Measurements from ENCODE around the gene PRKAG2. TPM values are rescaled to one million over a fixed set of nuclear protein-coding genes. Genes with fewer than 3 reads are reported as not detected.

PRKAG2 gene
- total RNA-seq, 1 donor from 2014 or later: 35.4 TPM

GRCh38 chr7:151742713-151743480, 134.0 kb downstream of the PRKAG2 start:
- no peak for DNase-seq
- ATAC-seq: no peak
- H3K27ac ChIP-seq: no peak overlapping the region

GRCh38 chr7:151741585-151741984, 135.3 kb downstream of the PRKAG2 start:
- Histone ChIP-seq H3K4me1 (peaks cover 43% of the 10 kb centered on the region), H3K27ac (no peak overlapping the region), H3K36me3 (no peaks in the 10 kb centered on the region), H3K27me3 (ENCODE audit: low read depth) (no peaks in the 10 kb centered on the region), H3K9me3 (no peaks in the 10 kb centered on the region), H3K4me3 (no peak overlapping the region)
- ATAC-seq: no peak
- no peak for TF ChIP-seq CTCF (IDR thresholded peaks at IDR 0.05)
- DNase-seq: no peak
- intact Hi-C loops (cut with DNase I): no loop called here

More at GRCh38 chr7:151742713-151743480, 134.0 kb downstream of the PRKAG2 start:
- intact Hi-C loops (cut with DNase I): no loop called here
- H3K27me3 ChIP-seq (ENCODE audit: low read depth): no peaks in the 10 kb centered on the region
- peaks cover 38% of the 10 kb centered on the region for H3K4me1 ChIP-seq
- no peaks in the 10 kb centered on the region for H3K9me3 ChIP-seq
- no peak overlapping the region for H3K4me3 ChIP-seq
- TF ChIP-seq CTCF (IDR thresholded peaks at IDR 0.05): no peak
- no peaks in the 10 kb centered on the region for H3K36me3 ChIP-seq

- ATAC-seq (no peak), DNase-seq (no peak)
- Histone ChIP-seq H3K36me3 (no peaks in the 10 kb centered on the region), H3K27ac (no peak overlapping the region), H3K4me1 (peaks cover 37% of the 10 kb centered on the region), H3K27me3 (ENCODE audit: low read depth) (no peaks in the 10 kb centered on the region), H3K9me3 (no peaks in the 10 kb centered on the region), H3K4me3 (no peak overlapping the region)
- TF ChIP-seq CTCF (IDR thresholded peaks at IDR 0.05): no peak
- intact Hi-C loops (cut with DNase I): no loop called here
Measured at GRCh38 chr7:151740081-151740851, 136.6 kb downstream of the PRKAG2 start.

GRCh38 chr7:151738925-151739324, 138.0 kb downstream of the PRKAG2 start:
- Histone ChIP-seq H3K27me3 (ENCODE audit: low read depth) (no peaks in the 10 kb centered on the region), H3K27ac (no peak overlapping the region), H3K9me3 (no peaks in the 10 kb centered on the region), H3K4me1 (peaks cover 24% of the 10 kb centered on the region), H3K36me3 (no peaks in the 10 kb centered on the region), H3K4me3 (no peak overlapping the region)
- no peak for DNase-seq
- ATAC-seq: no peak
- no peak for TF ChIP-seq CTCF (IDR thresholded peaks at IDR 0.05)
- intact Hi-C loops (cut with DNase I): no loop called here

- peak; percentile 8 for TF ChIP-seq CTCF (IDR thresholded peaks at IDR 0.05)
- no peaks in the 10 kb centered on the region for H3K9me3 ChIP-seq
- DNase-seq (no peak), ATAC-seq (peak; percentile 81)
- H3K27ac ChIP-seq: no peak overlapping the region
- H3K4me3 ChIP-seq: peak overlapping the region; percentile 24
- intact Hi-C loops (cut with DNase I): no loop called here
- no peaks in the 10 kb centered on the region for H3K27me3 ChIP-seq (ENCODE audit: low read depth)
- no peaks in the 10 kb centered on the region for H3K36me3 ChIP-seq
- H3K4me1 ChIP-seq: peaks cover 15% of the 10 kb centered on the region
Measured at GRCh38 chr7:151736403-151736909, 140.5 kb downstream of the PRKAG2 start.

All from lower lobe of right lung (tissue), 2 donors.